Occipital lobe (tissue), 2 donors: ENCODE results near the gene SPATA12. TPM values are rescaled to one million over a fixed set of nuclear protein-coding genes. Genes with fewer than 3 reads are reported as not detected.
"Not testable (repeated sequence)": the region's sequence is repeated elsewhere in the genome, so short reads cannot be mapped to it uniquely, and the experiment has no call there.

ENCODE experiments used
- DNase-seq: peaks from one replicate; lab custom pipeline; 2025; lab: John Stamatoyannopoulos, UW
- total RNA-seq: library from RNA; depleted of rRNA; stranded (reverse); fragments of >200 nt; gene quantifications from one replicate; pipeline ENCODE4 v1.2.3, GENCODE V29; 2014

SPATA12 gene
- total RNA-seq, 1 donor from 2014 or later: not detected

DNA sequence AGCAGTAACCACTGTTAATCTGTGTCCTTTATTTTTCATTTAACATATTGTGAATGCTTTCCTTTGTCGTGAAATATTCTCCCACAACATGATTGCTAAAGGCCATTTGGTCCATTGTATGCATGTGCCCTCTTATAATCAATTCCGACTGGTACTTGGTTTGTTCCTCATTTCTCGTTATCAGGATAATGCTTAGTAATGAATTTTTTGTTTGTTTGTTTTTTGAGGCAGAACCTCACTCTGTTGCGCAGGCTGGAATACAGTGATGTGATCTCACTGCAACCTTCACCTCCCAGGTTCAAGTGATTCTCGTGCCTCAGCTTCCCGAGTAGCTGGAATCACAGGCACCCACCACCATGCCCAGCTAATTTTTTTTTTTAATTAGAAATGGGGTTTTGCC lies 22.0 kb downstream of the SPATA12 start:
- DNase-seq: no peak

DNA sequence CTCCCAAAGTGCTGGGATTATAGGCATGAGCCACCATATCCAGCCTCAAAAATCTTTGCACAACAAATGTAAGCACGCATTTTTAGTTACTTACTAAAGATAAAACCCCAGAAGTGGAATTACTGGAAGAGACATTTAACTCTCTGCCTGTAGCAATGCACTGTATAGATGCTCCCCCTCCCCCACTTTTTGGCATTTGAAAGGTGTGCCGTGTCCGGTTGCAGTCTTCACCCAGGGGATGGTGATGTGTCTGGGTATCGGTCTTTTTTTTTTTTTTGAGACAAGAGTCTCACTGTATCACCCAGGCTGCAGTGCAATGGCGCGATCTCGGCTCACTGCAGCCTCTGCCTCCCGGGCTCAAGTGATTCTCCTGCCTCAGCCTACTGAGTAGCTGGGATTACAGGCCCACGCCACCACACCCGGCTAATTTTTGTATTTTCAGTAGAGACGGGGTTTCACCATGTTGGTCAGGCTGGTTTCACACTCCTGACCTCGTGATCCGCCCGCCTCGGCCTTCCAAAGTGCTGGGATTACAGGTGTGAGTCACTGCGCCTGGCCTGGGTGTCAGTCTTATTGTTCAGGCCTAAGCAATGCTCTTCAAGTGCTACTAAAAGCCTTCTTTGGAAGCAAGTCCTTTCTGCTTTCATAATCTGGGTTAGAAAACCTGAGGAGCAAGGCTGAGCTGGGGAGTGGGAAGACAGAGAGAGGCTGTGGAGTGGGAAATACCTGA lies 23.0 kb downstream of the SPATA12 start:
- not testable (repeated sequence) for DNase-seq

GRCh38 chr3:57085211-57085610 lies 24.7 kb downstream of the SPATA12 start:
- DNase-seq: no peak

DNA sequence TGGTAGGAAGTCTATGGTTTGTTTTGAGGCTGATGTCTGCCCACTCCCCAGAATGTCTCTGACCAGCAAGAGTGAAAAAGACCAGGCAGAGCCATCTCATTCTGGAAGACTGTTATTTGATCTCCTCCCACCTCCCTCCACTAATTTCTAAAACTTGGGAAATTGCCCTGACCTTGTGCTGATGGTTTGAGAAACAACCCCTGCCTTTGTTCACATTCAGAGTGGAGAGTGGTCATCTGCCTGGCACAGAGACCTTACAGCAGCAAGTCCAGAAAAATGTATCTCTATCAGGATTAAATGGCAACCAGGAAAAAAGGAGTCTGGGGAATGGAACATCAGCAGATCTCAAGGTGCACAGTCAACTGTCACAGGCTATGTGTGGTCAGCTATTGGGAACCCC lies 25.7 kb downstream of the SPATA12 start:
- DNase-seq: no peak

DNA sequence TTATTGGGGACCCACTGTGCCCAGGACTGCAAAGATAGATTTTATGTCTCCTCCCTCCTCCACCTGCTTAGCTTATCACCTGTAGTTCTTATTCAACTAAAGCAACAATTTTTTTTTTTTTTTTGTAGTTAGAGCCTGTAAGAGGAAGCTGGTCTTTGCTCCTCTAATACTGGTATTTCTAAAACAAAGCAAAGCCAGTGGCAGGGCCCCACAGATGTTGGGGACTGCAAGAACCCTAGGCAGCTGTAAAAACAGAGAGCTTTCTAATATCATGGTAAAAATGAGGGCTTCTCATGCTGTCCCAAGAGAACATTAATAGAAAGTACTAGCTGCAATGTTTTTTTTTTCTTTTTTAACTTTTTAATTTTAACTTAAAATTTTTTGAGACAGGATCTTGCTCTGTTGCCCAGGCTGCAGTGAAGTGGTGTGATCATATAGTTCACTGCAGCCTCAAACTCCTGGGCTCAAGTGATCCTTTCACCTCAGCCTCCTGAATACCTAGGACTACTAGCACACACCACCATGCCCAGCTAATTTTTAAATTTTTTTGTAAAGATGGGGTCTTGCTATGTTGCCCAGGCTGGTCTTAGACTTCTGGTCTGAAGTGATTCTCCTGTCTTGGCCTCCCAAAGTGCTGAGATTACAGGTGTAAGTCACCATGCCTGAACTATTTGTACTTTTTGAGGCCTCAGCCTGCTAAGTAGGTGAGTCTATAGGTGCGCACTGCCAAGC lies 27.1 kb downstream of the SPATA12 start:
- DNase-seq: no peak

GRCh38 chr3:57088503-57088902 lies 28.0 kb downstream of the SPATA12 start:
- DNase-seq: no peak

GRCh38 chr3:57089043-57089442 lies 28.6 kb downstream of the SPATA12 start:
- no peak for DNase-seq

GRCh38 chr3:57091521-57092273 lies 31.2 kb downstream of the SPATA12 start:
- DNase-seq: no peak

DNA sequence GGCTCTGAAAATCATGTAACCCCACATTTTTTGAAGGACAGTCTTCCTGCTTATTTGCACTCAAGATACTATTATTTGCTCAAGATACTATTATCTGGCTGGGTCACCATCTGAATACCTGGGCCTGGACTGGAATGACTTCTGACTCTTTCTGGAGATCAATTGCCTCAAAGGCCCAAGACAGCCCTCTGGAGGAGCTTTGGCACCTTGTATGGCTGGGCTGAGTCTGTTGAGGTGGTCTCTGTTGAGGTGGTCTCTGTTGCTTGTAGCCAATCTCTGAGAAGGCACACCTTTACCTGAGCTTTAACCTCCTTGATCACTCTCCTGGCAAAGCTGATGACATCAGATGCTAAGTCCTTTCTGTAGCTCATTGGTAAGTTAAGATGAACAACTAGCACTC lies 33.0 kb downstream of the SPATA12 start:
- DNase-seq: no peak

DNA sequence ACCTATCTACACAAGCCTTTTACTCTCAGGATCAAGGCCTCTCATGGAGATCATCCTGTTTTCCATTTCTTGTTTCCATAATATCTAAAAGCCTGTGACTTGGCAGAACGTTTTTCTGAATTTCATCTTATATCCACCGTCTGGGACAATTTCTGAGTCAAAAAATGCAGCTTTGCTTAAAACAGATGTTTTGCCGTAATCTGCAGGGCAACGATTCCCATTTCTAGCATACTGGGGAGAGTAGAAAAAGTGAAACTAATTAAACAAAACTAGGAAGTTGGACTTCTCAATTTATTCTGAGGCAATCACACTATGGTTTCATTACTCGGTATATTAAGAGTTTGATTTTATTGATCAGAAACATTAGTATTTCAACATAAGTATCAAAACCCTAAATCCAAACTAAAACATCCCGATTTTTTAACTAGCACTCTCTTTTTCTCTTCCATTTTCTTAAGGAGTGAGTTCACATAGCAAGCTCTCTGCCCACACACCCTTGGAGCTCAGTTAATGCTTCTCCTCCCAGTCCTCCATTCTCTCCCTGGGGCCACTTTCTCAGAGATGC lies 33.6 kb downstream of the SPATA12 start:
- DNase-seq: no peak

- no peak for DNase-seq
Observed at GRCh38 chr3:57094575-57094974, 34.1 kb downstream of the SPATA12 start.

DNA sequence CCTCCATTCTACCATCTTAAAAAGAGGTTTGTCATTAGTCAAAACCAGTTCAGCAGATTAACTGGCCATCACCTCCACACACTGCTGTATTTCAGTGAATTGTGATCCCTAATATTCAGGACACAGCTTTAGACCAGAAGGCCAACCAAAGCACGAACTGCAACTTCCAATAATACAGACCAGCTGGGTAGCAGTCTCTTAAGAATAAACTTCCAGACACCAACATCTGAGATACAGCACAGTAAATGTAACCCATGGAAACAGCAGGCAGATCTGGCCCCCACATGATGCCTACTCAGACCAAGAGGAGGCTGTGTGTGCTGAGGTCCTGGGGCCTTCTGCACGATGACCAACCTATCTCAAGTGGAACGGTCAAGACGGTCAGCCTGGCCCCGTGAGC lies 34.9 kb downstream of the SPATA12 start:
- DNase-seq: no peak

DNA sequence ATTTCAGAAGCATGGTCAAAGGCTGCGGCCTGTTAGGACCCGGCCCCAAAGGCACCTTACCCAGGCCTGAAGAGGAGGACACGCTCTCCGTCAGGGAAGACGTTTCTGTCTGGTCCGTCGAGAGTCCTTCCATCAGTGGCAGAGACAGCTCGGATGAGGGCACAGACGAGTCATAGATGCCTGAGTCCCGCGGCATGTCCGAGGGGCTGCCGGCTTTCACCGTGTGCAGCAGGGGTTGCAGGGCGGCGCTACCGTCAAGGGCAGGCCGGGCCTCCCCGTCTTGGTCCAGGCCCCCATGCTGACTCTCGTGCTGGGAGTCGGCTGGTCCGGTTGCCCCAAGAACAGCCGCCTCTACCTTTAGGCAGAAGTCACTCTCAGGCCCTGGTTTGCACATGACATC lies 37.1 kb downstream of the SPATA12 start:
- no peak for DNase-seq

- DNase-seq: no peak
Observed at GRCh38 chr3:57098418-57099310, 38.2 kb downstream of the SPATA12 start.

DNA sequence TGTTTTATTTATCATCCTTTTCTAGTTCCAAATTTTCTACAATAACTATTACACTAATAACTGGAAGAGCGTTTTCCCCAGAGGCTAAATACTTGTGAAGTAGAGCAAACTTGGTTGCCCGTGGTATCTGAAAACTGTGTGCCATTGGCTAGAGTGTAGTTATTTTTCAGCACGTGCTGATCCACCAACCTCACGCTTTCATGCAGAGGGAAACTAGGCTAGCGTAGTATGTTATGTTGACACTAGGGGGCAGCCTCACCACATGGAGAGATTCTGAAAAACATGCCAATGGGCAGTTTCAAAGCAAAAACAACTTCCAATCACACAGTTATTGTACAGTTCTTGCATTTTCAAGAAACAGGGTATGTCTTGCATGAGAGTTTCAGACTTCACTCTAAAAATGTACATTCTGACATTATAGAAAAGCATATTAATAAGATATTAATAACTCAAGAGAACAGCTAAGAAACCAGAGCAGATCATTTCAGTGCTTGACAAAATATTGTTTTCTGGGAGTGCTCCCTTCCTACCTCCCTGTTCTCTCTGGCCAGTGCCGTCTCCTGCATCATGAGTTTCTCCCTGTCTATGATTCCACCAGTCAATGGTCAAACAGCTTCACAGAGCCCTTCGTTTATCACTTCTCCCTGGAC lies 39.7 kb downstream of the SPATA12 start:
- DNase-seq: peak; percentile 44

- DNase-seq: no peak
Observed at GRCh38 chr3:57105585-57105984, 45.1 kb downstream of the SPATA12 start.

DNA sequence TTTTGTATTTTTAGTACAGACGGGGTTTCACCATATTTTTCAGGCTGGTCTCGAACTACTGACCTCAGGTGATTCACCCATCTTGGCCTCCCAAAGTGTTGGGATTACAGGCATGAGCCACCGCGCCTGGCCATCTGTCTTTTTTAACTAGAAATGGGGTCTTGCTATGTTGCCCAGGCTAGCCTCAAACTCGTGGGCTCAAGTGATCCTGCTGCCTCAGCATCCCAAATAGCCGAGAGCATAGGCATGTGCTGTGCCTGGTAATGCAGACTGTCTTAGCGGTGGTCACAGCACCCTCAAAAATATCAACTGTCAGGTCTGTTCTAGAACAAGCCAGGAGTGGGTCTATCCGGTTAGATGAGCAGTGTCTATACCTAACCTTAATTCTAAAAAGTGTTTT lies 48.2 kb downstream of the SPATA12 start:
- no peak for DNase-seq

DNA sequence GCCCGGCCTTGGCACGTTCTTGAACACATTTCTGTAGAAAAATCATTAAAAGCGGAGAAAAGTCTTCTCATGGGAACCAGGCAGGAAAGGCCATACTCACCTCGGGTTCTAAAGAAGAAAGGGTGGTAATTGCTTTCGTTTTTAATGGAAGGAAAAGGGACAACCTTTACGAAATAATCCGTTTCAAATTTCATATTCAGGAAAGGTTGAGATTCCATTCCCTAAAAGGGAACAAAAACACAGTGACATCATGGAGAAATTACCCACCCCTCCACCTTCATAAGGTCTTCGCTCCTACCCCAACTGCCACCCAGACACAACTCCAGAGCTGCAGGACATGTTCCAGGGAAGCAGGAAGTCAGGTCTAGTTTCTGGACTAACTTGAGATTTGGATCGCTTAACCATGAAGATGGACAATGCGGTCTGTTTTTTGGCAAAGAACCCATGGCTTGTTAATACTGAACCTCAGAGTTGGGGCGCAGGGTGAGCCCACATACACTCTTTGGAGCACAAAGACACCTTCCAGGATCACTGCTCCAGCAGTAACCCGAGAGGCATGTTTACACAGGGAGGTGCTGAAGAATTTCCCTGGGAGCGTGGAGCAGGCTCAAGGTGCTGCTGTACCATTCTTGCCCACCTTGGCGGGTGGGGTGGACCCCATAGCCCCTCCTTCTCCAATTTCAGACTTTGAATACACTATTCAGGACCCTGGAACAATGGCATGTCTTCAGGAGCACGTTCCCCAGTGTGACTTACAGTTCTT lies 49.2 kb downstream of the SPATA12 start:
- DNase-seq: no peak

- DNase-seq: no peak
Observed at GRCh38 chr3:57110214-57110613, 49.8 kb downstream of the SPATA12 start.

GRCh38 chr3:57110798-57111197 lies 50.3 kb downstream of the SPATA12 start:
- no peak for DNase-seq
